ENCODE results near the gene KCNK10. TPM values are rescaled to one million over a fixed set of nuclear protein-coding genes. Genes with fewer than 3 reads are reported as not detected.

Gene KCNK10
- total and polyA plus RNA-seq, 2 experiments from 2014 or later: 1.6 to 1.7 TPM

DNA sequence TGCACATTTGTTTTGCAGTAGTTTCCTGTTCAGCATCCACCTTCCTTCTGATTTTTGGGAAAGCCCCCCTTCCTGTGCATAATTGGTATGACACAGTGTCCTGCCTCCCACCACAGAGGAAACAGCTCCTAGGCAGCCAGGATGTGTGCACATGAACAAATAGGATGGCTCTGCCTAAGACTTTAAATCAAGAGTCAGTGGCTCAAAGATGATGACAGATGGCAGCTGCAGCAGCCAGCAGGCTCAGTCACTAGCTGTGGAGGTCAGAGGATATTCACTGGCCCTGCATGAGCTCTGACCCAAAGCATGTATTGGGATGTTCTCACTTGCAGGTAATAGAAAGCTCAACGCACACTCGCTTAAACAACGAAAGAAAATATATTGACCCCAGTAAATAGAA lies 90.3 kb downstream of the KCNK10 start:
- Histone ChIP-seq H3K9me2 (replicated peaks; ENCODE audit: insufficient read depth) (no peaks in the 10 kb centered on the region), H3K27ac (no peak overlapping the region), H3K79me2 (no peaks in the 10 kb centered on the region), H3K36me3 (replicated peaks; ENCODE audit: insufficient read depth, low read depth) (no peaks in the 10 kb centered on the region), H3K4me2 (no peak overlapping the region), H3K4me1 (ENCODE audit: insufficient read depth) (no peaks in the 10 kb centered on the region), H3K9me3 (ENCODE audit: low read depth) (no peaks in the 10 kb centered on the region), H2AFZ (no peak overlapping the region), H4K20me1 (ENCODE audit: insufficient read depth, poor library complexity, severe bottlenecking) (no peaks in the 10 kb centered on the region), H3K27me3 (no peaks in the 10 kb centered on the region), H3K4me3 (no peak overlapping the region)
- TF ChIP-seq EZH2 (IDR thresholded peaks at IDR 0.05; ENCODE audit: borderline replicate concordance) (no peak), CTCF (IDR thresholded peaks at IDR 0.05; ENCODE audit: poor library complexity) (no peak), EZH2phosphoT487 (IDR thresholded peaks at IDR 0.05; ENCODE audit: low read depth, severe bottlenecking, unreplicated experiment) (no peak)
- WGBS (ENCODE audit: low lambda C conversion rate, missing lambda C conversion rate): 99% methylated on average over 3 of the region's 3 CpGs
- DNase-seq (ENCODE audit: low spot score): no peak

GRCh38 chr14:88231603-88232002 lies 91.5 kb downstream of the KCNK10 start:
- Histone ChIP-seq H3K4me3 (no peak overlapping the region), H3K79me2 (no peaks in the 10 kb centered on the region), H3K4me2 (no peak overlapping the region), H4K20me1 (ENCODE audit: insufficient read depth, poor library complexity, severe bottlenecking) (no peaks in the 10 kb centered on the region), H3K9me3 (ENCODE audit: low read depth) (no peaks in the 10 kb centered on the region), H2AFZ (no peak overlapping the region), H3K4me1 (ENCODE audit: insufficient read depth) (no peaks in the 10 kb centered on the region), H3K9me2 (replicated peaks; ENCODE audit: insufficient read depth) (no peaks in the 10 kb centered on the region), H3K36me3 (replicated peaks; ENCODE audit: insufficient read depth, low read depth) (no peaks in the 10 kb centered on the region), H3K27me3 (no peaks in the 10 kb centered on the region), H3K27ac (no peak overlapping the region)
- 61% methylated on average over 5 of the region's 5 CpGs for WGBS (ENCODE audit: low lambda C conversion rate, missing lambda C conversion rate)
- TF ChIP-seq EZH2phosphoT487 (IDR thresholded peaks at IDR 0.05; ENCODE audit: low read depth, severe bottlenecking, unreplicated experiment) (no peak), EZH2 (IDR thresholded peaks at IDR 0.05; ENCODE audit: borderline replicate concordance) (no peak), CTCF (IDR thresholded peaks at IDR 0.05; ENCODE audit: poor library complexity) (no peak)
- DNase-seq (ENCODE audit: low spot score): no peak

DNA sequence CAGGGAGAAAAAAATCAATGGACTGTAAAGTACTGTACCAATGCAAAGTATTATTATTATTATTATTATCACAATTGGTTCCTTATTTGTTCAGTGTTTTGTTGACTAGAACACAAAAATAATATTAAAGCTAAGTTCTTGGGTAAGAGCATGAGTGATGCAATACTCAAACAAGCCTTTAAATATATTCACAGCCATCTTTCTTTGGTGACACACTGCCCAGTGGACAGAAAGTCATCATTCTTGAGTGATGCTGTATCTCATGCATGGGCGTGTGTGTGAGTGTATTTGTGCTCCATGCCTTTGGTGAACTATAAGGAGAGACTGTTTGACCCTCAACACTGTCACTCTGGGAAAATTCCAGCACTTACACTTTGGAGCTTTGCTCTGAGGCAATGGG lies 93.6 kb downstream of the KCNK10 start:
- Histone ChIP-seq H3K9me2 (replicated peaks; ENCODE audit: insufficient read depth) (no peaks in the 10 kb centered on the region), H3K4me1 (ENCODE audit: insufficient read depth) (no peaks in the 10 kb centered on the region), H3K27ac (no peak overlapping the region), H3K79me2 (no peaks in the 10 kb centered on the region), H3K27me3 (no peaks in the 10 kb centered on the region), H3K4me2 (no peak overlapping the region), H2AFZ (no peak overlapping the region), H3K9me3 (ENCODE audit: low read depth) (no peaks in the 10 kb centered on the region), H3K4me3 (no peak overlapping the region), H3K36me3 (replicated peaks; ENCODE audit: insufficient read depth, low read depth) (no peaks in the 10 kb centered on the region), H4K20me1 (ENCODE audit: insufficient read depth, poor library complexity, severe bottlenecking) (no peaks in the 10 kb centered on the region)
- DNase-seq (ENCODE audit: low spot score): no peak
- TF ChIP-seq CTCF (IDR thresholded peaks at IDR 0.05; ENCODE audit: poor library complexity): no peak
- no peak for TF ChIP-seq EZH2phosphoT487 (IDR thresholded peaks at IDR 0.05; ENCODE audit: low read depth, severe bottlenecking, unreplicated experiment)
- TF ChIP-seq EZH2 (IDR thresholded peaks at IDR 0.05; ENCODE audit: borderline replicate concordance): no peak
- 90% methylated on average over 1 of the region's 1 CpG for WGBS (ENCODE audit: low lambda C conversion rate, missing lambda C conversion rate)
